Aorta (tissue), 4 donors: Measurements from ENCODE around the gene DHRSX. TPM values are rescaled to one million over a fixed set of nuclear protein-coding genes. Genes with fewer than 3 reads are reported as not detected.

ENCODE experiments used
- polyA plus RNA-seq, 2 donors: library from polyadenylated mRNA; stranded (reverse); fragments of 200-250 nt; gene quantifications; one replicate each; pipeline ENCODE4 v1.2.3, GENCODE V29; 2013
- total RNA-seq, 2 donors: library from RNA; stranded (reverse); fragmentation: NEBNext Ultra II Directional; extraction: Animal tissue kit (Norgen Biotek cat#: 25700); gene quantifications; one replicate each; pipeline ENCODE4 v1.2.1, GENCODE V29; 2021
- donor health status: healthy with polysubstance abuse.
- donor health status: Bipolar disorder and iron deficiency.
- donor health status: DM: no; HTN: no; CAD: no.
- donor health status: DM: yes; HTN: yes; CAD: no.

Gene DHRSX
- total and polyA plus RNA-seq, 4 donors: 6.0 to 21.8 (median 11.7) TPM

Other genes starting within 250 kb of the DHRSX start
- gene ZBED1, start within 50 bp of the DHRSX start, total RNA-seq: 10 to 100 TPM; 31.3 to 33.5 TPM
- gene ZBED1, start within 50 bp of the DHRSX start, polyA plus RNA-seq: 10 to 100 TPM; 15.2 to 15.5 TPM
- gene CD99, start 190.3 kb upstream of the DHRSX start, total RNA-seq: 100 to 1,000 TPM; 292 to 399 TPM
- gene CD99, start 190.3 kb upstream of the DHRSX start, polyA plus RNA-seq: 100 to 1,000 TPM; 416 TPM